Measurements from ENCODE around the gene KLHL10. TPM values are rescaled to one million over a fixed set of nuclear protein-coding genes. Genes with fewer than 3 reads are reported as not detected.
A peak's percentile ranks its signal among the peaks of the same experiment; 100 is the strongest.
"Not testable (repeated sequence)": the region's sequence is repeated elsewhere in the genome, so short reads cannot be mapped to it uniquely, and the experiment has no call there.

The KLHL10 gene
- total RNA-seq, 1 donor from 2014 or later = not detected

DNA sequence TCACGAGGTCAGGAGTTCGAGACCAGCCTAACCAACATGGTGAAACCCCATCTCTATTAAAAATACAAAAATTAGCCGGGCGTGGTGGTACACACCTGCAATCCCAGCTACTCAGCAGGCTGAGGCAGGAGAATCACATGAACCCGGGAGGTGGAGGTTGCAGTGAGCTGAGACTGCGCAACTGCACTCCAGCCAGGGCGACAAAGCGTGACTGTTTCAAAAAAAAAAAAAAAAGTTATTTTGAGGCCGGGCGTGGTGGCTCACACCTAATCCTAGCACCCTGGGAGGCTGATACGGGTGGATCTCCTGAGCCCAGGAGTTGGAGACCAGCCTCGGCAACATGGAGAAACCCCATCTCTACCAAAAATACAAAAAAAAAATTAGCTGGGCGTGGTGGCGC, 13.8 kb downstream of the KLHL10 start:
- H3K27me3 Mint-ChIP-seq; H3K4me1 Mint-ChIP-seq; H3K27ac Mint-ChIP-seq; H3K4me3 Mint-ChIP-seq; intact Hi-C loops (cut with micrococcal nuclease); H3K9me3 Mint-ChIP-seq; DNase-seq: not testable (repeated sequence)
- peaks cover 33% of the 10 kb centered on the region for H3K36me3 Mint-ChIP-seq (ENCODE audit: low read depth)

- Mint-ChIP-seq H3K9me3 (no peaks in the 10 kb centered on the region), H3K36me3 (ENCODE audit: low read depth) (peaks cover 8% of the 10 kb centered on the region), H3K4me3 (no peak overlapping the region), H3K27me3 (no peaks in the 10 kb centered on the region), H3K27ac (no peak overlapping the region), H3K4me1 (peaks cover 11% of the 10 kb centered on the region)
- intact Hi-C loops (cut with micrococcal nuclease) = no loop called here
- no peak for DNase-seq
These were observed 22.8 kb downstream of the KLHL10 start for GRCh38 chr17:41860254-41860931.

DNA sequence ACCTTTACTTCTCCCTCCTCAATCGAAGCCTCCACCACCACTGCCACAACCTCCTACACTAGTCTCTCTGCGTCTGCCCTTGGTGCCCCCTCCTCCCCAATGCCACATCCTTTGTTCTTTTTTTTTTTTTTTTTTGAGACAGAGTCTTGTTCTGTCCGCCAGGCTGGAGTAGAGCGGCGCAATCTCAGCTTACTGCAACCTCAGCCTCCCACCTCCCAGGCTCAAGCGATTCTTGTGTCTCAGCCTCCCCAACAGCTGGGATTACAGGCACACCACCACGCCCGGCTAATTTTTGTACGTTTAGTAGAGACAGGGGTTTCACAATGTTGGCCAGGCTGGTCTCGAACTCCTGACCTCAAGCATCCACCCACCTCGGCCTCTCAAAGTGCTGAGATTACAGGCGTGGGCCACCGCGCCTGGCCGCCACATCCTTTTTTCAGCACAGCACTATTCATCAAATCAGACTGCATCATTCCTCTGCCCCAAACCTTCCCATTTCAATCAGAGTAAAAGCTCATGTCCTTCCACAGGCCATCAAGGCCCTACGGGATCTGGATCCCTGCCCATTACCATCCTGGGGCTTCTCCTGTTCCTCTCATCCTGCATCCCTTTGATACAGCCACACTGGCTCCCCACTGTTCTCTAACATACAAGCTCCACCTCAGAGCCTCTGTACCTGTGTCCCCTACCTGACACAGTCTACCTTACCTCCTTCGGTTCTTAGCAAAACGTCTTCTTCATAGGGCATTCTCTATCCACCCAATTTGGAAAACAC, 25.6 kb downstream of the KLHL10 start:
- DNase-seq = peak; percentile 72
- H3K4me3 Mint-ChIP-seq = no peak overlapping the region
- H3K36me3 Mint-ChIP-seq (ENCODE audit: low read depth) = peaks cover 24% of the 10 kb centered on the region
- no peak overlapping the region for H3K27ac Mint-ChIP-seq
- no peaks in the 10 kb centered on the region for H3K27me3 Mint-ChIP-seq
- intact Hi-C loops (cut with micrococcal nuclease) = no loop called here
- peaks cover 23% of the 10 kb centered on the region for H3K4me1 Mint-ChIP-seq
- no peaks in the 10 kb centered on the region for H3K9me3 Mint-ChIP-seq

DNA sequence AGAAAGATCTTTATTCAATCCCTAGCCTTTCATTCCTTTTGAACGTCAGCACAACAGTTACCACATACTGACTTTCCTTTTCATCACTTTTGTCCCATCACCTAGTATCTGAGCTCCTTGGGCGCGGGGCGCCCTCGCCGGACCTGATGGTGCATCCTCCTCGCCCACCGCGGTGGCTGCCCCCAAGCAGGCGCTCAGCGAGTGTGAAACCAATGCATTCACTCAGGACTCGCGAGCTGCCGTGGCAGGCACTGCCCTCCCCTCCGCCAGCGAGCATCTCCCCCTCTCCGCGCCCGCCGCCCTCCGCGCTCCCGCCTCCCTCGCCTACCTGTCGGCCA, 26.8 kb downstream of the KLHL10 start:
- H3K4me1 Mint-ChIP-seq = peaks cover 35% of the 10 kb centered on the region
- no peak overlapping the region for H3K27ac Mint-ChIP-seq
- H3K9me3 Mint-ChIP-seq = no peaks in the 10 kb centered on the region
- H3K36me3 Mint-ChIP-seq (ENCODE audit: low read depth) = peaks cover 36% of the 10 kb centered on the region
- intact Hi-C loops (cut with micrococcal nuclease) = loop anchor here (2.0 kb wide), 1 partner anchor 176 kb away; the partner anchor contains the start of gene EIF1
- DNase-seq = no peak
- H3K27me3 Mint-ChIP-seq = no peaks in the 10 kb centered on the region
- no peak overlapping the region for H3K4me3 Mint-ChIP-seq

DNA sequence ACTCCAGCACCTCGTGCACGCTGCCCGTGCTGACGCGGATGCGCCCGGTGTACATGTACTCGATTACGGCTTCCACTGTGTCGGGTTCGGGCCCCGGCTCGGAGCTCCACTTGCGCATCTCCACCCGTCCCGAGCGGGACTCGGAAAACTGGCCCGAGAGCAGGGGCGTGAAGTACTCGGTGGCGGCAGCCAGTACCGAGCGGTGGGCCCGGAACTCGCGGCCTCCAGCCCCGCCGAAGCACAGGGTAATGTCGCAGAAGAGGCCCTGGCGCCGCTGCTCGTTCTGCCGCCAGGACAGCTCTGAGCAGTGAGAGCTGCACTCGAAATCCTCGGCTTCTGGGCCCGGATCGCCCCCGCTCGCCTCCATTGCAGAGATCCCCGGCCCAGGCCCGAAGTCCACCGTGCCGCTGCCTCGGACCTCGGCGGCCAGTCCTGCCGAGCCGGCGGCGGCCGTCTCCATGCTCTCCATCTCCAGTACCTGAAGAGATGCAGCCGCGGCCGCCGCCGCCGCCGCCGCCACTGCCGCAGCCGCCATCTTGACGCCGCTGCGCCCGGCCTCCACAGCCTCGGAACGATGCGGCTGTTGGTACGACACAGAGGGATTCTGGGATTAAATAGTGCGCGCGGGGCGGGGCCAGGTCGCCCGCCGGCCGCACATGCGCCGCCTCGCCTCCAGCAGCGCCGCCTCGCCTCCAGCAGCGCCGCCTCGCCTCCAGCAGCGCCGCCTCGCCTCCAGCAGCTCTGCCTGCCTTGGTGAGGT, 27.4 kb downstream of the KLHL10 start, which contains the start of gene KLHL11:
Gene KLHL11, minus strand, starts transcription at position 588 of the 760 bp plus-strand sequence. Its CDS starts 53 bp downstream, at position 535.
- peak; percentile 97 for DNase-seq
- intact Hi-C loops (cut with micrococcal nuclease) = loop anchor here (1.0 to 2.0 kb wide), 3 partner anchors 53 to 176 kb away; partner anchors contain the start of genes ACLY and EIF1
- Mint-ChIP-seq H3K36me3 (ENCODE audit: low read depth) (peaks cover 39% of the 10 kb centered on the region), H3K9me3 (no peaks in the 10 kb centered on the region), H3K27me3 (no peaks in the 10 kb centered on the region), H3K4me3 (no peak within 1 kb of the TSS), H3K27ac (no peak within 1 kb of the TSS), H3K4me1 (peaks cover 39% of the 10 kb centered on the region)

DNA sequence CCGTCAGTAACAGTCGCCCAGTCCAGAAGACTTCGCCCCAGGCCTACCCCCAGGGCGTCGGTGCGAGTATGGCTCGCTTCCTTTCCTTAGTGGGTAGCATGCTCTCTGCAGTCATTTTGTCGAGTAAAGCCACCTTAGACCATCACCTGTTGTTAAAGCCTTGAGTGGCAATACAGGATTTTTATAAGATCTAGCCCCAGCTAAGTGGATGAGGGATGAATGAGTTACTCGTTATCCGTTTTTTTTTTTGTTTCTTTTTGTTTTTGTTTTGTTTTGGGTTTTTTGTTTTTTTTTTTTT, 27.9 kb downstream of the KLHL10 start:
- Mint-ChIP-seq H3K27me3 (no peaks in the 10 kb centered on the region), H3K36me3 (ENCODE audit: low read depth) (peaks cover 44% of the 10 kb centered on the region), H3K9me3 (no peaks in the 10 kb centered on the region), H3K27ac (no peak overlapping the region), H3K4me3 (no peak overlapping the region), H3K4me1 (peaks cover 41% of the 10 kb centered on the region)
- DNase-seq = no peak
- intact Hi-C loops (cut with micrococcal nuclease) = loop anchor here (1.0 to 2.0 kb wide), 3 partner anchors 53 to 177 kb away; partner anchors contain the start of genes ACLY and EIF1

GRCh38 chr17:41868568-41868967, 30.9 kb downstream of the KLHL10 start:
- H3K4me3 Mint-ChIP-seq = peak overlapping the region; percentile 59
- peaks cover 38% of the 10 kb centered on the region for H3K4me1 Mint-ChIP-seq
- intact Hi-C loops (cut with micrococcal nuclease) = no loop called here
- peaks cover 70% of the 10 kb centered on the region for H3K36me3 Mint-ChIP-seq (ENCODE audit: low read depth)
- no peaks in the 10 kb centered on the region for H3K9me3 Mint-ChIP-seq
- peak; percentile 68 for DNase-seq
- H3K27me3 Mint-ChIP-seq = no peaks in the 10 kb centered on the region
- peak overlapping the region; percentile 94 for H3K27ac Mint-ChIP-seq

- intact Hi-C loops (cut with micrococcal nuclease) = no loop called here
- H3K9me3 Mint-ChIP-seq = no peaks in the 10 kb centered on the region
- no peak for DNase-seq
- peaks cover 38% of the 10 kb centered on the region for H3K4me1 Mint-ChIP-seq
- H3K36me3 Mint-ChIP-seq (ENCODE audit: low read depth) = peaks cover 77% of the 10 kb centered on the region
- H3K4me3 Mint-ChIP-seq = peak overlapping the region; percentile 59
- H3K27me3 Mint-ChIP-seq = no peaks in the 10 kb centered on the region
- H3K27ac Mint-ChIP-seq = peak overlapping the region; percentile 94
These were observed 31.8 kb downstream of the KLHL10 start for GRCh38 chr17:41869426-41869825.

DNA sequence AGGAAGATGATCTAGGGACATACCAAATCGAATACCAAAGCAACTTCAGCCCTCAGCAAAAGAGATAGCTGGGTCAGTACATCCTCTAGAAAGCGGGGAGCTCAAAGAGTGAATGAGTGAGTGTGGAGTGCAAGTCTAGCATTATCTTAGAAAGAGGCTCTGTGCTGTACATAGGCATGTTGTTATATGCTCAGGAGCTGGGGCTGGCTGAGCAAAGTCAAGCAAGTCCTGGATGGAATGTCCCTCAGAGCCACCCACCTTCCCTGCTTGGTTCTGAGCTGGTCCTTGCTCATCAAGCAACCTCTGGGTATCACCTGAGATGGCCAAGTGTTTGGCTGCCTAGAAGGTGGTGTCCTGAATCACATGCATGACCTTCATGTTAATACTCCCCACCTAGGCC, 32.5 kb downstream of the KLHL10 start:
- DNase-seq = no peak
- Mint-ChIP-seq H3K4me1 (peaks cover 38% of the 10 kb centered on the region), H3K27ac (peak overlapping the region; percentile 94), H3K9me3 (no peaks in the 10 kb centered on the region), H3K36me3 (ENCODE audit: low read depth) (peaks cover 82% of the 10 kb centered on the region), H3K4me3 (no peak overlapping the region), H3K27me3 (no peaks in the 10 kb centered on the region)
- intact Hi-C loops (cut with micrococcal nuclease) = no loop called here

- Mint-ChIP-seq H3K27me3 (no peaks in the 10 kb centered on the region), H3K27ac (peak overlapping the region; percentile 81), H3K4me1 (peaks cover 36% of the 10 kb centered on the region), H3K36me3 (ENCODE audit: low read depth) (peaks cover 80% of the 10 kb centered on the region), H3K4me3 (no peak overlapping the region), H3K9me3 (no peaks in the 10 kb centered on the region)
- no peak for DNase-seq
- intact Hi-C loops (cut with micrococcal nuclease) = no loop called here
These were observed 33.0 kb downstream of the KLHL10 start for GRCh38 chr17:41870627-41871026.

DNA sequence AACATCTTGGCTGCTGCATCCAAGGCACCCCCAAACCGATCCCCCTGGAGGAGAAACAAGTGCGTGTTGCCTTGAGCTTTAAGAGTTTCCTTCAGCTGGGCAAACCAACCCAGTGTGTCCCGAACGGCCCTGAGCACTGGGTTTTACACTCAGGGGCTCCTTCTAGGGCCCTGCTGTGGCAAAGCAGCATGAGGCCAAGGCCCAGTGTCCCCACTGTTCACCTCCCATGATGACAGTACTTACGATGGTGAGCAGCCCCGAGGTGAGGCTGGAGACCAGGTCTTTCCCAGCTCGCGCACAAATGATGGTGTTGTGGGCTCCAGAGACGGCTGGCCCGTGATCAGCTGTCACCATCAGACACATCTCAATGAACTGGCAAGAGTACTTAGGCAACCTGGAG, 34.2 kb downstream of the KLHL10 start:
- H3K36me3 Mint-ChIP-seq (ENCODE audit: low read depth) = peaks cover 80% of the 10 kb centered on the region
- intact Hi-C loops (cut with micrococcal nuclease) = no loop called here
- peak overlapping the region; percentile 45 for H3K27ac Mint-ChIP-seq
- no peaks in the 10 kb centered on the region for H3K9me3 Mint-ChIP-seq
- peaks cover 33% of the 10 kb centered on the region for H3K4me1 Mint-ChIP-seq
- DNase-seq = no peak
- H3K27me3 Mint-ChIP-seq = no peaks in the 10 kb centered on the region
- H3K4me3 Mint-ChIP-seq = no peak overlapping the region

DNA sequence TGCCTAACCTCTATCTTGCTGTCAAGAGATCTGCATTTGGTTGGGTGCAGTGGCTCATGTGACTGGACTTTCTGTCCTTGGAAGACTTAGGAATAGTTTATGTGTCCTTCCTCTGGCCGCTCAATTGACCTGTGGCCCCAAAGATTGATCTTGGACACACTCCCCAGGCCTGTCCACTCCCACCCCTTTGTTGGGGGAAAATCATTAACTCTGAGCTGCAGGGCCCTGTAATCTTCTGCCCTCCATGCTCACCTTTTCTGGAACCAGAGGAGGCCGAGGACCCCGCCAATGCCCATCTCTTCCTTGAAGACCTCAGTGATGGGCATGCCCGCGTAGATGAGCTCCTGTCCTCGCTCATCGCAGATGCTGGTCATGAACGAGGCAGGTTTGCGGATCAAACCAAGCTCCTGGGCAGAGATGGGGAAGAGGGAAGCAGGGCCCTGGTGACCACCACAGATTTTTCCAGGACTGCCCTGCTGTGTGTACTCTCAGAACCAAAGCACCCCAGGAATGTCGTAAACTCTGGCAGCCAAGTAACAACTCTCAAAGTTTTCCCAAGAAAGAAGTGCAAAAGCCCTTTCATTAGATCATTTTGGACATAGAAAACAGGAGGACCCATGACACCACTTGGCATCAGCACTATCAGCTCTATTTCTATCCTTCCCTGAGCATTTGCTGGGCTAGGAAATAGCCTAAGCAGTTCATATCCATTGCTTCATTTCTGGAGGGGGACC, 36.1 kb downstream of the KLHL10 start:
- Mint-ChIP-seq H3K36me3 (ENCODE audit: low read depth) (peaks cover 80% of the 10 kb centered on the region), H3K4me1 (peaks cover 20% of the 10 kb centered on the region), H3K4me3 (no peak overlapping the region), H3K27me3 (no peaks in the 10 kb centered on the region), H3K9me3 (no peaks in the 10 kb centered on the region), H3K27ac (no peak overlapping the region)
- intact Hi-C loops (cut with micrococcal nuclease) = no loop called here
- no peak for DNase-seq

GRCh38 chr17:41874293-41874670, 36.7 kb downstream of the KLHL10 start:
- Mint-ChIP-seq H3K36me3 (ENCODE audit: low read depth) (peaks cover 77% of the 10 kb centered on the region), H3K4me1 (peaks cover 15% of the 10 kb centered on the region)
- H3K27ac Mint-ChIP-seq; H3K9me3 Mint-ChIP-seq; DNase-seq; H3K4me3 Mint-ChIP-seq; intact Hi-C loops (cut with micrococcal nuclease); H3K27me3 Mint-ChIP-seq: not testable (repeated sequence)

All from activated CD4-positive, alpha-beta T cell treated with anti-CD3 and anti-CD28 coated beads, Interleukin-2, amount 10 ng/mL, durations not matched to agents 24 days and 14 days (primary cell).